ENCODE results near the gene MYB.

GRCh38 chr6:135191508-135192255 lies 10.6 kb downstream of the MYB start:
- TF ChIP-seq CTCF (conservative IDR thresholded peaks at IDR 0.05; ENCODE audit: low read length) (no peak), EZH2phosphoT487 (IDR thresholded peaks at IDR 0.05; ENCODE audit: borderline replicate concordance, low read depth, low read length) (no peak)

Measured in OCI-LY7 (cell line).